Cardiac fibroblast (primary cell): Measurements from ENCODE around the gene C2CD2L.
A peak's percentile ranks its signal among the peaks of the same experiment; 100 is the strongest.

Experiments used
- DNase-seq, 2 donors: peaks; one replicate each; pipeline versions ENCODE4 v3.0.0 to v3.0.0-alpha.2; 2010; ENCODE audit warnings: low read depth in 2 of 2
- H3K4me3 ChIP-seq, 2 donors: replicated peaks in 1 of 2; 1 replicate in 1 of 2; 2 replicates in 1 of 2; pipeline ENCODE4 v1.5.1; 2011; ENCODE audit warnings: low read depth in 2 of 2, low read length in 2 of 2, mild to moderate bottlenecking in 2 of 2, moderate library complexity in 1 of 2
- TF ChIP-seq, protein P1 (sequence below): IDR thresholded peaks from one replicate; pipeline ENCODE4 v1.5.1; 2011; ENCODE audit warnings: low read depth, mild to moderate bottlenecking, low read length, inconsistent platforms

Gene C2CD2L

DNA sequence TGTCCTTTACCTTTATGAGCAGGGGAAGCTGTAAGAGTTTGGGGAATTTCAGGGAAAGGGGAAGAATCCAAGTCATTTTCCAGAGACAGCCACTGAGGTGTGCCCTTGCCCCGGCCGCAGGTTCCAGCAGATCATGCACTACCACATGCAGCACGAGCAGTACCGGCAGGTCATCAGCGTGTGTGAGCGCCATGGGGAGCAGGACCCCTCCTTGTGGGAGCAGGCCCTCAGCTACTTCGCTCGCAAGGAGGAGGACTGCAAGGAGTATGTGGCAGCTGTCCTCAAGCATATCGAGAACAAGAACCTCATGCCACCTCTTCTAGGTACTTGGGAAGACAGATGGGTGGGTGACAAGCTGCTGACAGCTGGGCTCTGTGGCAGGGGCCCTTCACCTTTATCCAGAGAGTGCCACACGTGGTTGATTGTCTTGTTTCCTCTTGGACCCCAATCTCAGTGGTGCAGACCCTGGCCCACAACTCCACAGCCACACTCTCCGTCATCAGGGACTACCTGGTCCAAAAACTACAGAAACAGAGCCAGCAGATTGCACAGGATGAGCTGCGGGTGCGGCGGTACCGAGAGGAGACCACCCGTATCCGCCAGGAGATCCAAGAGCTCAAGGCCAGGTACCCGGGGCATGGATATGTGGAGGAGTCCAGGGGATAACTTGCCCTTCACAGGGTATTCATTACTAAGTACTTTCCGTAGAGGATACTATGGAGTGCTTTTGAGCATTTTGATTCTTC is 28.3 kb upstream of the C2CD2L start:
- TF ChIP-seq, protein P1, sequence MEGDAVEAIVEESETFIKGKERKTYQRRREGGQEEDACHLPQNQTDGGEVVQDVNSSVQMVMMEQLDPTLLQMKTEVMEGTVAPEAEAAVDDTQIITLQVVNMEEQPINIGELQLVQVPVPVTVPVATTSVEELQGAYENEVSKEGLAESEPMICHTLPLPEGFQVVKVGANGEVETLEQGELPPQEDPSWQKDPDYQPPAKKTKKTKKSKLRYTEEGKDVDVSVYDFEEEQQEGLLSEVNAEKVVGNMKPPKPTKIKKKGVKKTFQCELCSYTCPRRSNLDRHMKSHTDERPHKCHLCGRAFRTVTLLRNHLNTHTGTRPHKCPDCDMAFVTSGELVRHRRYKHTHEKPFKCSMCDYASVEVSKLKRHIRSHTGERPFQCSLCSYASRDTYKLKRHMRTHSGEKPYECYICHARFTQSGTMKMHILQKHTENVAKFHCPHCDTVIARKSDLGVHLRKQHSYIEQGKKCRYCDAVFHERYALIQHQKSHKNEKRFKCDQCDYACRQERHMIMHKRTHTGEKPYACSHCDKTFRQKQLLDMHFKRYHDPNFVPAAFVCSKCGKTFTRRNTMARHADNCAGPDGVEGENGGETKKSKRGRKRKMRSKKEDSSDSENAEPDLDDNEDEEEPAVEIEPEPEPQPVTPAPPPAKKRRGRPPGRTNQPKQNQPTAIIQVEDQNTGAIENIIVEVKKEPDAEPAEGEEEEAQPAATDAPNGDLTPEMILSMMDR, result no peak
- DNase-seq, result no peak
- H3K4me3 ChIP-seq, result no peak overlapping the region

- H3K4me3 ChIP-seq, result no peak overlapping the region
- no peak for DNase-seq
- TF ChIP-seq, protein P1, result no peak
Observed at GRCh38 chr11:119081682-119082260, 25.4 kb upstream of the C2CD2L start.

- TF ChIP-seq, protein P1, result no peak
- peak; percentile 96 to 97 for DNase-seq
- H3K4me3 ChIP-seq, result peak within 1 kb of the TSS; percentile 76 to 93
Observed at GRCh38 chr11:119084663-119085436, 22.3 kb upstream of the C2CD2L start, which contains the start of gene HMBS. Gene HMBS, plus strand, starts transcription at chr11:119084881. Its CDS starts 153 bp downstream, at chr11:119085034.

DNA sequence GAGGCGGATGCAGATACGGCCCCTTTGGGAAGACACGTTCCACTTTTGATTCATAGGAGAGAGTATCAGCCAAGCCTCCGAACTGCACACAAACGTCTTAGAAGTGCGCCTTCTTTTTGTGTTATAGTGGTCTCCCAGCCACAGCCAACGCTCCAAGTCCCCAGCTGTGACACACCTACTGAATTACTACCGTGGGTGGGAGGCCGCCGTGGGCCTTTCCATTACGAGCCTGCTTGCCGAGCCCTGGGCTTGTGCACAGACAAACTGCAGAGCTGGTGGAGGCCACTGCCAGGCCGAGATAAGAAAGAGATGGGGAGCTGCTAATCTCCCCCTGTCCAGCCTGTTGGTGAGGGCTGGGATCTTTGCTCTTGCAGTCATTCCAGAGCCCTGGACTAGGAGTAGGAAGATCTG is 21.7 kb upstream of the C2CD2L start:
- H3K4me3 ChIP-seq, result peak overlapping the region; percentile 76 to 93
- TF ChIP-seq, protein P1, result no peak
- DNase-seq, result no peak

GRCh38 chr11:119087123-119087522 is 20.0 kb upstream of the C2CD2L start:
- no peak overlapping the region for H3K4me3 ChIP-seq
- DNase-seq, result no peak
- TF ChIP-seq, protein P1, result no peak

- no peak overlapping the region for H3K4me3 ChIP-seq
- TF ChIP-seq, protein P1, result no peak
- no peak for DNase-seq
Observed at GRCh38 chr11:119087747-119088241, 19.4 kb upstream of the C2CD2L start.
